GM19351 (cell line): ENCODE results near the gene AMZ1.
"Not testable (repeated sequence)": the region's sequence is repeated elsewhere in the genome, so short reads cannot be mapped to it uniquely, and the experiment has no call there.

Source experiments
- ATAC-seq: cut with Tn5 transposase; IDR thresholded peaks from one replicate; pipeline ENCODE4 v1.9.1; 2021; ENCODE audit warnings: mild to moderate bottlenecking, moderate library complexity; ENCODE audit not compliant: unreplicated experiment

AMZ1 gene

DNA sequence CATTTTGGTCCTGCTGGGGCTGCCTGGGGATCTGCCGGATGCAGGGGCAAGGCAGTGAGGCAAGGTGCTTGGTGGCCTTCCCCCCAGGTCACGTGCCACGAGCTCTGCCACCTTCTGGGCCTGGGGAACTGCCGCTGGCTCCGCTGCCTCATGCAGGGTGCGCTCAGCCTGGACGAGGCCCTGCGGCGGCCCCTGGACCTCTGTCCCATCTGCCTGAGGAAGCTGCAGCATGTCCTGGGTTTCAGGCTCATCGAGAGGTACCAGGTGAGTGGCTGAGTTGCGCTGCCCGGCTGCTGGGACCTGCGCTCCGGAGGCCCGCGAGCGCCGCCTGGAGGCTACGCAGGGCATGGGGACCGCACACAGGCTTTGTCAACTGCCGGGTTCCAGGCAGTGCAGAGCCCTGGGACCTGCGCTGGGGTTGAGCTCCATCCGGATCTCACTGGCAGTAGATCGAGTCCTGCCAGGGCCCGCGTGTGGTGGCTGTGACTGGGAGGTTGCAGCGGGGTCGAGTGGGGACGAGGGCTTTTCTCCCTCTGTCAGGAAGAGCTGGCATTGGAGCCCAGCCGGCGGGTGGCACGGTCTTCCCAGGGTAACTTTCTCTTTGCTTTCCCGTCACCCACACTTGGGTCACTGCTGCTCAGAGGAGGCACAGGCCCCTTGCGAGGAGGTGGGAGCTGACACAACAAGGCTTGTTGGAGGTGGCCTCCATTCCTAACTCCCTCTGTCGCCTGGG, 21.7 kb downstream of the AMZ1 start:
- peak; percentile 84 for ATAC-seq

DNA sequence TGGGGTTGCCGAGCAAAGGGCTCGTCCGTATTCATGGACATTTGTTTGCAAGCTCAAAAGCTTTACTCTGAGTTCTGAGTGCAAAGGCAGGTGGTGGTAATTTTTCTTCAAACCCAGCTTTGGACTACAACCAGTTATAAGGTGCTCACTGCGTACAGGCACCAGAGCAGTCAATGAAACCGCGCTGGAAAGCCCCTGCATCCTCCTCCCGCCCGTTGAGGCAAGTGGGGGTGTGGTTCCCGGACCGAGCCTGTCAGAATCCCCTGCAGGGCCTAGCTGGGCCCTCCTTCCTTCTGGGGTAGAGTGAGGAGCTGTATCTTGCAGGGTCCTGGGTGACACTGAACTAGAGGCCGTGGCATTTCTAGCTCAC, 22.3 kb downstream of the AMZ1 start:
- peak; percentile 42 for ATAC-seq

- ATAC-seq: peak; percentile 43
Observed at GRCh38 chr7:2710901-2711551, 23.0 kb downstream of the AMZ1 start.

DNA sequence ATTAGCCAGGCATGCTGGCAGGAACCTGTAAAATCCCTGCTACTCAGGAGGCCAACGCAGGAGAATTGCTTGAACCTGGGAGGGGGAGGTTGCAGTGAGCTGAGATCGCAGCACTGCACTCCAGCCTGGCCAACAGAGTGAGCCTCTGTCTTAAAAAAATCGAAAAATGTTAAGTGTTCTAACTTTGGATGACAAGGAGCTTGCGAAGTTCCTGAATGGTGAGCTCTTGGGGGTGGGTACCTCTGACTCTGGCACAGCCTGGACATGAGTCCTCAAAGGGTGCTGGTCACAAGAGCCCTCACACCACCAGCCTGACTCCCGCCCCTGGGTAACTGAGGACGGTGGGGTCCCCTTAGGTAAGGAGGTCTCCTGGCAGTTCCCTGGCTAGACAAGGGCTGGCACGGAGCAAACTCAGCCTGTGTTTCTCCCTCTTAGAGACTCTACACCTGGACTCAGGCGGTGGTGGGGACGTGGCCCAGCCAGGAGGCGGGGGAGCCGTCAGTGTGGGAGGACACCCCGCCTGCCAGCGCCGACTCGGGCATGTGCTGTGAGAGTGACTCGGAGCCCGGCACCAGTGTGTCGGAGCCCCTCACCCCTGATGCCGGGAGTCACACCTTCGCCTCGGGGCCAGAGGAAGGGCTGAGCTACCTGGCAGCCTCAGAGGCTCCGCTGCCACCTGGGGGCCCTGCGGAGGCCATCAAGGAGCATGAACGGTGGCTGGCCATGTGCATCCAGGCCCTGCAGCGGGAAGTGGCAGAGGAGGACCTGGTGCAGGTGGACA, 24.1 kb downstream of the AMZ1 start:
- ATAC-seq: no peak

- no peak for ATAC-seq
Observed at GRCh38 chr7:2713370-2713769, 25.4 kb downstream of the AMZ1 start.

GRCh38 chr7:2713978-2714377, 26.0 kb downstream of the AMZ1 start:
- no peak for ATAC-seq

- ATAC-seq: no peak
Observed at GRCh38 chr7:2714636-2715035, 26.6 kb downstream of the AMZ1 start.

DNA sequence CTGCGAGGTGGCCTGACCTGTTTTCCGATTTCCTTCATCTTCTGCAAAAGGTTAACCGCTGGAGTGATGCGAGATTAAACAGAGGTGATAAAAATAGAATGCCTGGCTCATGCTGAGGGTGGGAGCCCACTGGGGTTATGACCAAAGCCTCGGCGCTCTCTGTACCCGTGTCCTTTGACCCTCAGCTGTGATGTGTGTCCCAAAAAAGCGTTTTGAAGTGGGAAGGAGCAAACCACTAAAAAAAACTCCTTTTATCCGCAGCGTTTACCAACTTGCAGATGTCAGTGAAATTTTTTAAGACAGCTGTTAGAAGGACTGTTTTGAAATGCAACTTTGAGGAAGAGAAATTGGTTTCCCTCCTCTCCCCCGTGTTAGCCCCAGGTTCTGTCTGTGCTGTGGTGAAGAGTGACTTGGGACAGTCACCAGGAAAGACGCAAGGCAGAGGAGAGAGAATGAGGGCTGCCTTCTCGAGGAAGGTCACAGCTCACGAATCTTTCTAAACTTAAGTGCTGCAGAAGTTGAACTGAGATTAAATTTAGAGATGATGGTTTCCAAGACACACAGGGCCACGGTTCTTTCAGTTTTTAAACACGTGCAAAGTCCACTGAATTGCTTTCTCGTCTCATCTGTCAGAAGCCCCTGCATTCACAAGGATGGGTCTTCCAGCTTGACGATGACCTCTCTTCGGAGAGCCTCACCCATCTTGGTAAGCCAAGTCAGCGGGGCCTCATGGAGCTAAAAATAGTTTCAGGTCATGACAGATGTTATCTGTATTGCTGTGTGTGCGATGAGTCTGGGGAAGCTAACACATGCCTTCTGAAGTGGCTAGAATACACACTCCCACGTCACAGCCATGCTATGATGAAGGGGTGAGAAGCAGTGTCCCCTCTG, 27.6 kb downstream of the AMZ1 start:
- no peak for ATAC-seq

DNA sequence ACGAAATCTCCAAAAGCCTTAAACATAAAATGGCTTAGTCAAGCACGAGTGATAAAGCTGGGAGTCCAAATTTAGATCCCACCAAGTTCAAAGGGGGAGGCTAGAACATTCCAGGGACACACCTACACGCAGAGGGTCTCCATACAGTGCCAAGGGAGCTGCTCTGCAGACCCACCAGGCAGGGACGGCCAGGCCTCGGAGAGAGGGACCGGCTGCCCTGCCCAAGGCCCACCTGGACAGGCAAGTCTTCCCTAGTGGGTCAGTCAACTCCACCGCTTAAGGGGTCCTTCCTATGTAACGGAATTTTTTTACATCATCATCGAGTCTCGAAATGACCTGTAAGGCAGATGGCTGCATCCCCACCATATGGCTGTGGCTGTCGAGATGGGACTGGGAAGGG, 28.5 kb downstream of the AMZ1 start:
- ATAC-seq: no peak

DNA sequence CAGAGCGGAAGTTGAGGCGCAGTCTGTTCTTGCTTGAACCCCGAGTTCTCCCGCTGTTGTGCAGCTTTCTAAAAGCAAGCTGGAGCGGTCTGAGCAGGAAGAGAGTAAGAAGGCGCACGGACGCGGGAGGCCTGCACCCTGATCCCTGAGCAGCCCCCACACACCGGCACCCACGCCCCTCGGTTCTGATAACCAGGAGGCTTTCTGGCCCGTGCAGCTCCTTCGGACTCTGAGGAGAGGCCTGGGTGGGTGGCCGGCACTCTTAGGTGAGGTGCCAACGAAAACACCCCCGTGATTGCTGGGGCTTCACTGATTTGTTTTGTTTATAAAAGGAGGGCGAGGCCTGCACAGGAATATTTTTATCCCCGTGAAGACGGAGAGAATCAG, 28.9 kb downstream of the AMZ1 start:
- ATAC-seq: no peak

- no peak for ATAC-seq
Observed at GRCh38 chr7:2717293-2718261, 29.6 kb downstream of the AMZ1 start.

GRCh38 chr7:2718296-2718965, 30.4 kb downstream of the AMZ1 start:
- ATAC-seq: no peak

DNA sequence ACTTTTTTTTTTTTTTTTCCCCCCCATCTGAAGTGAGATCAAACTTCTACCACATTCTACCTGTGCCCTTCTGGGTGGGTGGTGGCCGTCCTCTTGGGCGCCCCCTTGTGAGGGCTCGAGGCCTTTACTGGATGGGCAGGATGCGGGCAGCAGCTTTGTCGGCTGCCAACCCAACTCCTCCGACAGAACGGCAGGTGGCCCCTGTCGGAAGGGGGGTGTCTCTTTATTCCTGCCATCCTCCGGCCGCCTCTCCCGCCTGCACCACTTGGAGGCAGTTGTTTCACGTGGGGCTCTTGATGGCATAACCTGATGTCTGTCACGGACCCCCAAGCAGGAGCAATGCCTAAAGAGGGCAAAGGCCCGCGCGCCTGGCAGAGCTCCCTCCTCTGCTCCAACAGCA, 31.0 kb downstream of the AMZ1 start:
- no peak for ATAC-seq

GRCh38 chr7:2720024-2720423, 32.0 kb downstream of the AMZ1 start:
- no peak for ATAC-seq

DNA sequence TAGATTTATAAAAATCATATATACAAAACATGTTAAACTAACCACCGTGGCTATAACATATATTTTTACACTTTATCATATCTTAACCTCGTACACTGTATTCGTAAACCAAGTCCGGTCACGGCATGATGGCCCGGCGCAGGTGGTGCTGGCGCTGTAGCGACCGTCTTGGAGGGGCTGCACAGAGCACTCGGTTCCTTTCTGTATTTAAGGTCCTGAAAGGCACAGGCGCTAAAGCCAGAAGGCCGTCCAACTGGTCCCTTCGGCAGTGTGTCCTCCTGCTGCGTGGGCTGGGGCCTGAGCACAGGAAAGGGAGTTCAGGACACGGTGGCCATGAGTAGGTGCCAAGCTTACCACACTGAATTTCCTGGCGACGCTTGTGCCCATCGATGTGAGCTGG, 33.8 kb downstream of the AMZ1 start:
- no peak for ATAC-seq

- ATAC-seq: no peak
Observed at GRCh38 chr7:2722591-2722990, 34.6 kb downstream of the AMZ1 start.

GRCh38 chr7:2723138-2723850, 35.3 kb downstream of the AMZ1 start:
- no peak for ATAC-seq

GRCh38 chr7:2724036-2724435, 36.0 kb downstream of the AMZ1 start:
- ATAC-seq: not testable (repeated sequence)
